Measurements from ENCODE around the gene ADAT2.

ADAT2 gene

DNA sequence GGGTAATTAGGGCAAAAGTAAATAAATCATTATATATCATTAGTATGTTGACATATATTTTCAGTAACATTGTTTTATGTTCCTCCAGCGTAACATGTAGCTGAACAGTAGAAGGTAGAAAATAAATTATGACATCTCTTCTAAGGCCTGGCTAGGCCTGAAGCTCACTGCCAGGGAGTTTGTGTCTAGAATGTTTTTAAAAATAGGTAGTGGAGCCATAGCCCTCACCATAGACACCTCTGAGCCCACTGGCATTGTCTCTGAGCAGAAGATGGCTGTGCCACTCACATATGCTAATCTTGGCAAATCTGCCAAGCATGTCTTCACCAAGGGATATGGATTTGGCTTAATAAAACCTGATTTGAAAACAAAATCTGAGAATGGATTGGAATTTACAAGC lies 39.7 kb upstream of the ADAT2 start:
- DNase-seq, result no peak
- WGBS (ENCODE audit: extremely low coverage, insufficient coverage, insufficient read length), result no CpG with 5 or more reads among the region's 1 CpG
- H2BK12ac ChIP-seq (ENCODE audit: low read length), result no peak overlapping the region
- H3K18ac ChIP-seq (ENCODE audit: low read length), result no peak overlapping the region
- no peak overlapping the region for H4K8ac ChIP-seq (ENCODE audit: low read depth, low read length)
- no peaks in the 10 kb centered on the region for H3K9me3 ChIP-seq (ENCODE audit: insufficient read depth, low read depth, low read length)
- H3K23ac ChIP-seq (ENCODE audit: low read length), result no peak overlapping the region
- no peaks in the 10 kb centered on the region for H3K36me3 ChIP-seq (ENCODE audit: control insufficient read depth in 1 of 2, insufficient read depth in 2 of 2, low read length in 2 of 2)
- H3K4me2 ChIP-seq (ENCODE audit: low read length), result no peak overlapping the region
- no peak overlapping the region for H2BK120ac ChIP-seq (ENCODE audit: insufficient read depth, low read length, poor library complexity)
- no peak overlapping the region for H3K14ac ChIP-seq (ENCODE audit: low read length)
- no peak overlapping the region for H3K9ac ChIP-seq (ENCODE audit: low read length)
- no peak overlapping the region for H2AK5ac ChIP-seq (ENCODE audit: low read length)
- H3K79me2 ChIP-seq (ENCODE audit: control insufficient read depth, insufficient read depth, low read length, poor library complexity), result no peaks in the 10 kb centered on the region
- H4K91ac ChIP-seq (ENCODE audit: low read depth, low read length), result no peak overlapping the region
- H2BK5ac ChIP-seq (ENCODE audit: low read depth, low read length, poor library complexity), result no peak overlapping the region
- no peak overlapping the region for H3K4me3 ChIP-seq (ENCODE audit: low read depth, low read length)
- no peak overlapping the region for H4K12ac ChIP-seq (ENCODE audit: low read depth, low read length)
- H3K27me3 ChIP-seq (ENCODE audit: insufficient read depth, low read length), result no peaks in the 10 kb centered on the region
- no peak overlapping the region for H3K27ac ChIP-seq (ENCODE audit: low read depth, low read length)
- H3K4ac ChIP-seq (ENCODE audit: low read depth, low read length), result no peak overlapping the region
- H2AFZ ChIP-seq (ENCODE audit: insufficient read depth, low read length, poor library complexity), result no peak overlapping the region
- no peaks in the 10 kb centered on the region for H3K4me1 ChIP-seq (ENCODE audit: control insufficient read depth in 1 of 2, insufficient read depth in 2 of 2, low read length in 2 of 2)
- H3K79me1 ChIP-seq (ENCODE audit: low read length), result no peaks in the 10 kb centered on the region

DNA sequence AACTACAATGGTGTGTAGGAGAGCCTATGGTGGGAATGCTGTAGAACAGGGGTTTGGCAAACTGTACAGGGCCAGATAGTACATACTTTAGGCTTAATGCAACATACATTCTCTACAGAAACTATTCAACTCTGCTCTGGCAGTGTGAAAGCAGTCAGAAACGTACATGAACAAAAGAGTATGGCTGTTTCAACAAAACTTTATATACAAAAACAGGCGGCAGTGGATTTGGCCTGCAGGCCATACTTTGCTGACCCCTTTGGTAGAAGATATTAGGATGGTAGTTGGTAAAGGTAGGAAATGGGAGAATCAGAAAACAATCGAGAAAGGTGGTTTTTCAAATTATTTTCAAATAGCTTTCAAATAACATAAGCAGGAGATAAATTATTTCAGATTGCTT lies 36.3 kb upstream of the ADAT2 start:
- H4K91ac ChIP-seq (ENCODE audit: low read depth, low read length), result no peak overlapping the region
- no peak overlapping the region for H3K4ac ChIP-seq (ENCODE audit: low read depth, low read length)
- no peak overlapping the region for H3K23ac ChIP-seq (ENCODE audit: low read length)
- no peak overlapping the region for H2BK12ac ChIP-seq (ENCODE audit: low read length)
- H2AFZ ChIP-seq (ENCODE audit: insufficient read depth, low read length, poor library complexity), result no peak overlapping the region
- H3K14ac ChIP-seq (ENCODE audit: low read length), result no peak overlapping the region
- no peak overlapping the region for H2BK120ac ChIP-seq (ENCODE audit: insufficient read depth, low read length, poor library complexity)
- DNase-seq, result no peak
- H3K4me2 ChIP-seq (ENCODE audit: low read length), result no peak overlapping the region
- no peak overlapping the region for H3K18ac ChIP-seq (ENCODE audit: low read length)
- H4K12ac ChIP-seq (ENCODE audit: low read depth, low read length), result no peak overlapping the region
- whole genome bisulfite sequencing (ENCODE audit: extremely low coverage, insufficient coverage, insufficient read length), result 100% methylated on average over 1 of the region's 3 CpGs
- no peak overlapping the region for H2AK5ac ChIP-seq (ENCODE audit: low read length)
- H3K4me1 ChIP-seq (ENCODE audit: control insufficient read depth in 1 of 2, insufficient read depth in 2 of 2, low read length in 2 of 2), result no peaks in the 10 kb centered on the region
- no peaks in the 10 kb centered on the region for H3K27me3 ChIP-seq (ENCODE audit: insufficient read depth, low read length)
- no peak overlapping the region for H4K8ac ChIP-seq (ENCODE audit: low read depth, low read length)
- no peak overlapping the region for H3K27ac ChIP-seq (ENCODE audit: low read depth, low read length)
- no peak overlapping the region for H2BK5ac ChIP-seq (ENCODE audit: low read depth, low read length, poor library complexity)
- no peak overlapping the region for H3K4me3 ChIP-seq (ENCODE audit: low read depth, low read length)
- no peaks in the 10 kb centered on the region for H3K36me3 ChIP-seq (ENCODE audit: control insufficient read depth in 1 of 2, insufficient read depth in 2 of 2, low read length in 2 of 2)
- no peaks in the 10 kb centered on the region for H3K79me2 ChIP-seq (ENCODE audit: control insufficient read depth, insufficient read depth, low read length, poor library complexity)
- no peaks in the 10 kb centered on the region for H3K9me3 ChIP-seq (ENCODE audit: insufficient read depth, low read depth, low read length)
- no peaks in the 10 kb centered on the region for H3K79me1 ChIP-seq (ENCODE audit: low read length)
- no peak overlapping the region for H3K9ac ChIP-seq (ENCODE audit: low read length)

DNA sequence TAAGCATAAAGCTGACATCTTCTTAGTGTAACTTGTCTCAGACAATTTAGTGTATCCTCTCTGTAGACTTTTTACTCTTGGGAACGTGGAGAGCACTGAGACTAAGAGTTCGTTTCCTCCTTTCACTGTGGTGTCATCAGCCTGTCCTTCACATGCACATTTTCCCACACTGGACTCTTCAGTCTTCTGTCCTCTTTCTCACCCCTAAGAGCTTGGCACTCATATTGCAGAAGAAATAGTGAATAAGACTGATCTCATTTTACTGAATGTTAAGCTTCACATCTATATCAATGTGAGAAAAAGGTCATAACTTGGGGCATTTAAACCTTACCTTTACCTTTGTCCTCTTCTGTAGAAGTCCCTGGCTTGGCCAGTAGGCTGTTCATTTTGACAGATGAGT lies 35.5 kb upstream of the ADAT2 start:
- Histone ChIP-seq H3K18ac (ENCODE audit: low read length) (no peak overlapping the region), H2AK5ac (ENCODE audit: low read length) (no peak overlapping the region), H3K4me3 (ENCODE audit: low read depth, low read length) (no peak overlapping the region), H3K79me2 (ENCODE audit: control insufficient read depth, insufficient read depth, low read length, poor library complexity) (no peaks in the 10 kb centered on the region), H3K9me3 (ENCODE audit: insufficient read depth, low read depth, low read length) (no peaks in the 10 kb centered on the region), H3K23ac (ENCODE audit: low read length) (no peak overlapping the region), H3K79me1 (ENCODE audit: low read length) (no peaks in the 10 kb centered on the region), H4K8ac (ENCODE audit: low read depth, low read length) (no peak overlapping the region), H2BK120ac (ENCODE audit: insufficient read depth, low read length, poor library complexity) (no peak overlapping the region), H3K27me3 (ENCODE audit: insufficient read depth, low read length) (no peaks in the 10 kb centered on the region), H3K14ac (ENCODE audit: low read length) (no peak overlapping the region), H2BK5ac (ENCODE audit: low read depth, low read length, poor library complexity) (no peak overlapping the region), H3K9ac (ENCODE audit: low read length) (no peak overlapping the region), H4K12ac (ENCODE audit: low read depth, low read length) (no peak overlapping the region), H3K36me3 (ENCODE audit: control insufficient read depth in 1 of 2, insufficient read depth in 2 of 2, low read length in 2 of 2) (no peaks in the 10 kb centered on the region), H4K91ac (ENCODE audit: low read depth, low read length) (no peak overlapping the region), H2BK12ac (ENCODE audit: low read length) (no peak overlapping the region), H3K27ac (ENCODE audit: low read depth, low read length) (no peak overlapping the region), H3K4ac (ENCODE audit: low read depth, low read length) (no peak overlapping the region), H3K4me1 (ENCODE audit: control insufficient read depth in 1 of 2, insufficient read depth in 2 of 2, low read length in 2 of 2) (no peaks in the 10 kb centered on the region), H2AFZ (ENCODE audit: insufficient read depth, low read length, poor library complexity) (no peak overlapping the region), H3K4me2 (ENCODE audit: low read length) (no peak overlapping the region)
- no CpG with 5 or more reads among the region's 2 CpGs for WGBS (ENCODE audit: extremely low coverage, insufficient coverage, insufficient read length)
- DNase-seq, result no peak

GRCh38 chr6:143482593-143482992 lies 32.1 kb upstream of the ADAT2 start:
- Histone ChIP-seq H3K23ac (ENCODE audit: low read length) (no peak overlapping the region), H3K27ac (ENCODE audit: low read depth, low read length) (no peak overlapping the region), H2AK5ac (ENCODE audit: low read length) (no peak overlapping the region), H3K9ac (ENCODE audit: low read length) (no peak overlapping the region), H3K4ac (ENCODE audit: low read depth, low read length) (no peak overlapping the region), H3K36me3 (ENCODE audit: control insufficient read depth in 1 of 2, insufficient read depth in 2 of 2, low read length in 2 of 2) (no peaks in the 10 kb centered on the region), H3K4me1 (ENCODE audit: control insufficient read depth in 1 of 2, insufficient read depth in 2 of 2, low read length in 2 of 2) (no peaks in the 10 kb centered on the region), H3K4me2 (ENCODE audit: low read length) (no peak overlapping the region), H3K18ac (ENCODE audit: low read length) (no peak overlapping the region), H2AFZ (ENCODE audit: insufficient read depth, low read length, poor library complexity) (no peak overlapping the region), H4K8ac (ENCODE audit: low read depth, low read length) (no peak overlapping the region), H3K27me3 (ENCODE audit: insufficient read depth, low read length) (no peaks in the 10 kb centered on the region), H4K12ac (ENCODE audit: low read depth, low read length) (no peak overlapping the region), H2BK5ac (ENCODE audit: low read depth, low read length, poor library complexity) (no peak overlapping the region), H3K4me3 (ENCODE audit: low read depth, low read length) (no peak overlapping the region), H3K79me1 (ENCODE audit: low read length) (no peaks in the 10 kb centered on the region), H4K91ac (ENCODE audit: low read depth, low read length) (no peak overlapping the region), H2BK120ac (ENCODE audit: insufficient read depth, low read length, poor library complexity) (no peak overlapping the region), H3K79me2 (ENCODE audit: control insufficient read depth, insufficient read depth, low read length, poor library complexity) (no peaks in the 10 kb centered on the region), H3K14ac (ENCODE audit: low read length) (no peak overlapping the region), H2BK12ac (ENCODE audit: low read length) (no peak overlapping the region), H3K9me3 (ENCODE audit: insufficient read depth, low read depth, low read length) (no peaks in the 10 kb centered on the region)
- DNase-seq, result no peak
- no CpG with 5 or more reads among the region's 2 CpGs for WGBS (ENCODE audit: extremely low coverage, insufficient coverage, insufficient read length)

Measured in trophoblast cell (in vitro differentiated cells and primary cell).